ENCODE measurements around the gene SOS2. TPM values are rescaled to one million over a fixed set of nuclear protein-coding genes. Genes with fewer than 3 reads are reported as not detected.

The SOS2 gene
- total RNA-seq, 1 experiment from 2014 or later = 14.9 TPM

DNA sequence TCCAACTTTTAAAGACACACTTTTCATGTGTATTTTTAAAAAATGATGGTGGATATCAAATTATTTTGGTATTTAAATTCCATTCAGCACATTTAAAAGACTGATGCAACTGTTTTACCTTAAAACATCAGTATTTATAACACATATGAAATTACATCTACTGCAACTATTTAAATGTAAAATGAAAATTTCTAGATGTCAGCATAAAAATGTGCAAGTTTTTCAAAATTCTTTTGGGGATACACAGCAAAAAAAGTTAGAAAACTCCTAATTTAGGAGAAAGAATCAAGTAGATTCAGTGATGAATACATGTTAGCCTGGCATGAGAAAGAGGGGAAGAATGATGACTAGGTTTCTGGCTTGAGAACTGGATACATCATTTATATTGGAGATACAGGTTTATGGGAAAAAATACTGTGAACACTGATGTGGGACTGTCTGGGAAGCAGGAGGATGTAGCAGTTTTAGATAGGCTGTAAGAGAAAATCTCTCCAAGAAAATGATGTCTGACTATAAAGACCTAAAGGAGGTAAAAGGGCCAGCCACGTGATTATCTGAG lies 9.2 kb downstream of the SOS2 start:
- H3K27me3 ChIP-seq (ENCODE audit: insufficient read depth, low read depth) = no peaks in the 10 kb centered on the region
- POLR2A ChIA-PET (ENCODE audit: unreplicated experiment) = no interaction called here
- no peaks in the 10 kb centered on the region for H3K36me3 ChIP-seq (ENCODE audit: low read depth)
- H3K9me3 ChIP-seq (ENCODE audit: insufficient read depth, low read depth) = no peaks in the 10 kb centered on the region
- no peaks in the 10 kb centered on the region; the same call in 1 of the 2 replicates for H4K20me1 ChIP-seq (ENCODE audit: insufficient read depth)
- intact Hi-C loops (cut with micrococcal nuclease; ENCODE audit: unreplicated experiment) = no loop called here
- TF ChIP-seq, protein P1, sequence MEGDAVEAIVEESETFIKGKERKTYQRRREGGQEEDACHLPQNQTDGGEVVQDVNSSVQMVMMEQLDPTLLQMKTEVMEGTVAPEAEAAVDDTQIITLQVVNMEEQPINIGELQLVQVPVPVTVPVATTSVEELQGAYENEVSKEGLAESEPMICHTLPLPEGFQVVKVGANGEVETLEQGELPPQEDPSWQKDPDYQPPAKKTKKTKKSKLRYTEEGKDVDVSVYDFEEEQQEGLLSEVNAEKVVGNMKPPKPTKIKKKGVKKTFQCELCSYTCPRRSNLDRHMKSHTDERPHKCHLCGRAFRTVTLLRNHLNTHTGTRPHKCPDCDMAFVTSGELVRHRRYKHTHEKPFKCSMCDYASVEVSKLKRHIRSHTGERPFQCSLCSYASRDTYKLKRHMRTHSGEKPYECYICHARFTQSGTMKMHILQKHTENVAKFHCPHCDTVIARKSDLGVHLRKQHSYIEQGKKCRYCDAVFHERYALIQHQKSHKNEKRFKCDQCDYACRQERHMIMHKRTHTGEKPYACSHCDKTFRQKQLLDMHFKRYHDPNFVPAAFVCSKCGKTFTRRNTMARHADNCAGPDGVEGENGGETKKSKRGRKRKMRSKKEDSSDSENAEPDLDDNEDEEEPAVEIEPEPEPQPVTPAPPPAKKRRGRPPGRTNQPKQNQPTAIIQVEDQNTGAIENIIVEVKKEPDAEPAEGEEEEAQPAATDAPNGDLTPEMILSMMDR (conservative IDR thresholded peaks at IDR 0.05) = no peak
- TF ChIP-seq EZH2 (IDR thresholded peaks at IDR 0.05; ENCODE audit: low read depth) = no peak
- DNase-seq = no peak
- no peak overlapping the region for H3K27ac ChIP-seq
- H3K4me3 ChIP-seq = no peak overlapping the region
- H2AFZ ChIP-seq = no peak overlapping the region
- no peak overlapping the region for H3K4me2 ChIP-seq
- peaks cover 12% of the 10 kb centered on the region; the same call in 1 of the 2 replicates for H3K4me1 ChIP-seq (replicated peaks; ENCODE audit: insufficient read depth)
- H3K79me2 ChIP-seq (ENCODE audit: low read depth) = peaks cover 7% of the 10 kb centered on the region
- CTCF ChIA-PET = no interaction called here
- no TSS peak for BruUV-seq (replicated peaks)
- H3K9me2 ChIP-seq (ENCODE audit: insufficient read depth) = no peaks in the 10 kb centered on the region
- peaks cover 3% of the 10 kb centered on the region; the same call in 1 of the 2 replicates for H3F3A ChIP-seq (ENCODE audit: insufficient read depth, low read depth)

DNA sequence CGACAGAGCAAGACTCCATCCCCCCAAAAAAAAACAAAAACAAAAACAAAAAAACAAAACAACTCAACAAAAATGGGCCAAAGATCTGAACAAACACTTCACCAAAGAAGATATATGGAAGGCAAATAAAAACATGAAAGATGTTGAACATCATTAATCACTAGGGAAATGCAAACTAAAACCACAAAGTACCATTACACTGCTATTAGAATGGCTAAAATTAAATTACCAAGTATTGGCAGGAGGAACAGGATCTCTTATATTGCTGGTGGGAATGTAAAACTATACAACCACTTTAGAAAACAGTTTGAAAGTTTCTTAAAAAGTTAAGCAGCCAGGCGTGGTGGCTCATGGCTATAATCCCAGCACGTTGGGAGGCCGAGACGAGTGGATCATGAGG lies 12.9 kb downstream of the SOS2 start:
- ChIA-PET POLR2A (ENCODE audit: unreplicated experiment) (no interaction called here), CTCF (no interaction called here)
- no peak for TF ChIP-seq EZH2 (IDR thresholded peaks at IDR 0.05; ENCODE audit: low read depth)
- TF ChIP-seq, protein P1 (conservative IDR thresholded peaks at IDR 0.05) = no peak
- H3K27ac ChIP-seq = no peak overlapping the region
- no peak overlapping the region for H3K4me2 ChIP-seq
- H3K9me3 ChIP-seq (ENCODE audit: insufficient read depth, low read depth) = no peaks in the 10 kb centered on the region; the same call in 1 of the 2 replicates
- H3K4me3 ChIP-seq = no peak overlapping the region
- no peaks in the 10 kb centered on the region for H3K27me3 ChIP-seq (ENCODE audit: insufficient read depth, low read depth)
- no peaks in the 10 kb centered on the region for H3K36me3 ChIP-seq (ENCODE audit: low read depth)
- peaks cover 5% of the 10 kb centered on the region for H3F3A ChIP-seq (ENCODE audit: insufficient read depth, low read depth)
- intact Hi-C loops (cut with micrococcal nuclease; ENCODE audit: unreplicated experiment) = no loop called here
- H3K9me2 ChIP-seq (ENCODE audit: insufficient read depth) = no peaks in the 10 kb centered on the region
- H3K4me1 ChIP-seq (replicated peaks; ENCODE audit: insufficient read depth) = peaks cover 13% of the 10 kb centered on the region
- no peaks in the 10 kb centered on the region; the same call in 1 of the 2 replicates for H4K20me1 ChIP-seq (ENCODE audit: insufficient read depth)
- H3K79me2 ChIP-seq (ENCODE audit: low read depth) = peaks cover 11% of the 10 kb centered on the region; the same call in 1 of the 2 replicates
- no peak overlapping the region for H2AFZ ChIP-seq
- no TSS peak for BruUV-seq (replicated peaks)
- DNase-seq = no peak

- intact Hi-C loops (cut with micrococcal nuclease; ENCODE audit: unreplicated experiment) = no loop called here
- H3K4me2 ChIP-seq = peak overlapping the region; percentile 29
- BruUV-seq (replicated peaks) = no TSS peak
- peaks cover 13% of the 10 kb centered on the region for H3K4me1 ChIP-seq (replicated peaks; ENCODE audit: insufficient read depth)
- 0 out of 2 replicates have a peak, but pooled peaks cover 4% of the 10 kb centered on the region for H3K79me2 ChIP-seq (ENCODE audit: low read depth)
- ChIA-PET POLR2A (ENCODE audit: unreplicated experiment) (no interaction called here), CTCF (no interaction called here)
- no peak for TF ChIP-seq EZH2 (IDR thresholded peaks at IDR 0.05; ENCODE audit: low read depth)
- TF ChIP-seq, protein P1 (conservative IDR thresholded peaks at IDR 0.05) = no peak
- H3K4me3 ChIP-seq = 0 out of 2 replicates have a peak overlapping the region, but pooled peaks have one; percentile 8
- no peak overlapping the region; the same call in 1 of the 2 replicates for H3K27ac ChIP-seq
- no peak overlapping the region for H2AFZ ChIP-seq
- H3K36me3 ChIP-seq (ENCODE audit: low read depth) = no peaks in the 10 kb centered on the region
- DNase-seq = peak in 1 of 2 experiments; percentile 49
- H3K27me3 ChIP-seq (ENCODE audit: insufficient read depth, low read depth) = no peaks in the 10 kb centered on the region
- H3F3A ChIP-seq (ENCODE audit: insufficient read depth, low read depth) = peaks cover 8% of the 10 kb centered on the region
- no peaks in the 10 kb centered on the region for H4K20me1 ChIP-seq (ENCODE audit: insufficient read depth)
- H3K9me3 ChIP-seq (ENCODE audit: insufficient read depth, low read depth) = no peaks in the 10 kb centered on the region; the same call in 1 of the 2 replicates
- H3K9me2 ChIP-seq (ENCODE audit: insufficient read depth) = no peaks in the 10 kb centered on the region
Observed at GRCh38 chr14:50215416-50215815, 16.0 kb downstream of the SOS2 start.

Measured in PC-9 (cell line).